ENCODE results near the gene ACP2. TPM values are rescaled to one million over a fixed set of nuclear protein-coding genes. Genes with fewer than 3 reads are reported as not detected.

Gene ACP2
- total RNA-seq, 1 experiment from 2014 or later = 18.7 TPM

DNA sequence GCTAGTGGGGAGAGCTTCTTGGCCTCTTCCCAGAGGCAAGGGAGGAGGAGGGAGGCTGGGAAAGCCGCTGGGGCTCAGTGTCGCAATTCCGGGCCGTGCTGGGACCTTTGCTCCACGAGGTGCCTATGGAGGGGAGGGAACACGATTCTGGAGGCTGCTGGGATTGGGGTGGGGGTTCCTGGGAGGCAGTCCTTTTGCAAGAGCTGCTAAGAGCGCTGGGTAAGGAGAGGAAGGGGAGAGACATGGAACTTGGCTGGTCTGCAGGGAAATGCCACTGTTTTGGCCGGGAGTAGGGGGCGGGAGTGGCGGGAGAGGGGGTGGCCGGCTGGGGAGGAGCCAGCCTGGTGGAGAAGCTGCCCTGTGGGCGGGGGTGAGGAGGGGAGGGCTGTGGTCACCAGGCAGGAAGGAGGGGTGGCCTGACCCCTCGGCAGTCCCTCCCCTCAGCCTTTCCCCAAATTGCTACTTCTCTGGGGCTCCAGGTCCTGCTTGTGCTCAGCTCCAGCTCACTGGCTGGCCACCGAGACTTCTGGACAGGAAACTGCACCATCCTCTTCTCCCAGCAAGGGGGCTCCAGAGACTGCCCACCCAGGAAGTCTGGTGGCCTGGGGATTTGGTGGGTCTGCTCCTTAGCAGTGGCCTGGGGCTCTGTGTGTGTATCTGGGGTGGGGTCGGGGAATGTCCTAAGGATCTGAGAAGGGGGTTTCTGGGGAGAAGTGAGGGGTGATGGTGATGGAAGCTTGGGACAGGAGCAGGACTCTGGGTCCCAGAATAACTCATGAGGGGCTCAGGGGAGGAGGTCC is 9.1 kb upstream of the ACP2 start, which contains the start of gene NR1H3 (continued):
- TF ChIP-seq, protein P1, sequence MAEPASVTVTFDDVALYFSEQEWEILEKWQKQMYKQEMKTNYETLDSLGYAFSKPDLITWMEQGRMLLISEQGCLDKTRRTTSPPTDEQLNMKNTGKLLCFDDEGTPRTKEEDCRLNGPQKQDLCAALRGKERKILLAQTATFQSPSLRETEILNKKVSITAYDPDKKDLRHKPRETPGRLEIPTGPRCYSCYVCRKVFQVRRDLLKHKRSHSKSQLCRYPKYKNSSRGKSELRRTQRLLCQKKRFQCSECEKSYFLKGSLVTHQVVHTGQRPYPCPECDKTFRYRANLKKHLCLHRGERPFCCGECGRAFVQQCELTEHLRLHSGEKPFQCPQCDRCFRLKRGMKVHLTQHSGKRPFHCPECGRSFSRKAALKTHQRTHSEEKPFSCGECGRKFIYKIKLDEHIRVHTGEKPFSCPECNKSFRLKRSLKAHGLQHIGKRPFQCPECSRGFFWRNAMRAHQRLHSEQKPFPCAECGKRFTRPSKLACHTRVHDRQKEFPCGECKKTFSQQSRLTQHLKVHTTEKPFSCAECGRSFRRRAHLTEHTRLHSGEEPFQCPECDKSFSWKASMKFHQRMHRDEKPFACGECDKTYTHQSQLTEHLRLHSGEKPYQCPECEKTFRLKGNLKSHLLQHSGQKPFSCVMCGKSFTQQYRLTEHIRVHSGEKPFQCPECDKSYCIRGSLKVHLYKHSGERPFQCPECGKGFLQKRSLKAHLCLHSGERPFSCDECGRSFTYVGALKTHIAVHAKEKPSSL (CRISPR knock-in tag; conservative IDR thresholded peaks at IDR 0.05) = no peak
- TF ChIP-seq, protein P2, sequence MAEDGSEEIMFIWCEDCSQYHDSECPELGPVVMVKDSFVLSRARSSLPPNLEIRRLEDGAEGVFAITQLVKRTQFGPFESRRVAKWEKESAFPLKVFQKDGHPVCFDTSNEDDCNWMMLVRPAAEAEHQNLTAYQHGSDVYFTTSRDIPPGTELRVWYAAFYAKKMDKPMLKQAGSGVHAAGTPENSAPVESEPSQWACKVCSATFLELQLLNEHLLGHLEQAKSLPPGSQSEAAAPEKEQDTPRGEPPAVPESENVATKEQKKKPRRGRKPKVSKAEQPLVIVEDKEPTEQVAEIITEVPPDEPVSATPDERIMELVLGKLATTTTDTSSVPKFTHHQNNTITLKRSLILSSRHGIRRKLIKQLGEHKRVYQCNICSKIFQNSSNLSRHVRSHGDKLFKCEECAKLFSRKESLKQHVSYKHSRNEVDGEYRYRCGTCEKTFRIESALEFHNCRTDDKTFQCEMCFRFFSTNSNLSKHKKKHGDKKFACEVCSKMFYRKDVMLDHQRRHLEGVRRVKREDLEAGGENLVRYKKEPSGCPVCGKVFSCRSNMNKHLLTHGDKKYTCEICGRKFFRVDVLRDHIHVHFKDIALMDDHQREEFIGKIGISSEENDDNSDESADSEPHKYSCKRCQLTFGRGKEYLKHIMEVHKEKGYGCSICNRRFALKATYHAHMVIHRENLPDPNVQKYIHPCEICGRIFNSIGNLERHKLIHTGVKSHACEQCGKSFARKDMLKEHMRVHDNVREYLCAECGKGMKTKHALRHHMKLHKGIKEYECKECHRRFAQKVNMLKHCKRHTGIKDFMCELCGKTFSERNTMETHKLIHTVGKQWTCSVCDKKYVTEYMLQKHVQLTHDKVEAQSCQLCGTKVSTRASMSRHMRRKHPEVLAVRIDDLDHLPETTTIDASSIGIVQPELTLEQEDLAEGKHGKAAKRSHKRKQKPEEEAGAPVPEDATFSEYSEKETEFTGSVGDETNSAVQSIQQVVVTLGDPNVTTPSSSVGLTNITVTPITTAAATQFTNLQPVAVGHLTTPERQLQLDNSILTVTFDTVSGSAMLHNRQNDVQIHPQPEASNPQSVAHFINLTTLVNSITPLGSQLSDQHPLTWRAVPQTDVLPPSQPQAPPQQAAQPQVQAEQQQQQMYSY (CRISPR knock-in tag; IDR thresholded peaks at IDR 0.05) = no peak
- no peak for TF ChIP-seq RORB (CRISPR knock-in tag; IDR thresholded peaks at IDR 0.05)
- TF ChIP-seq, protein P3, sequence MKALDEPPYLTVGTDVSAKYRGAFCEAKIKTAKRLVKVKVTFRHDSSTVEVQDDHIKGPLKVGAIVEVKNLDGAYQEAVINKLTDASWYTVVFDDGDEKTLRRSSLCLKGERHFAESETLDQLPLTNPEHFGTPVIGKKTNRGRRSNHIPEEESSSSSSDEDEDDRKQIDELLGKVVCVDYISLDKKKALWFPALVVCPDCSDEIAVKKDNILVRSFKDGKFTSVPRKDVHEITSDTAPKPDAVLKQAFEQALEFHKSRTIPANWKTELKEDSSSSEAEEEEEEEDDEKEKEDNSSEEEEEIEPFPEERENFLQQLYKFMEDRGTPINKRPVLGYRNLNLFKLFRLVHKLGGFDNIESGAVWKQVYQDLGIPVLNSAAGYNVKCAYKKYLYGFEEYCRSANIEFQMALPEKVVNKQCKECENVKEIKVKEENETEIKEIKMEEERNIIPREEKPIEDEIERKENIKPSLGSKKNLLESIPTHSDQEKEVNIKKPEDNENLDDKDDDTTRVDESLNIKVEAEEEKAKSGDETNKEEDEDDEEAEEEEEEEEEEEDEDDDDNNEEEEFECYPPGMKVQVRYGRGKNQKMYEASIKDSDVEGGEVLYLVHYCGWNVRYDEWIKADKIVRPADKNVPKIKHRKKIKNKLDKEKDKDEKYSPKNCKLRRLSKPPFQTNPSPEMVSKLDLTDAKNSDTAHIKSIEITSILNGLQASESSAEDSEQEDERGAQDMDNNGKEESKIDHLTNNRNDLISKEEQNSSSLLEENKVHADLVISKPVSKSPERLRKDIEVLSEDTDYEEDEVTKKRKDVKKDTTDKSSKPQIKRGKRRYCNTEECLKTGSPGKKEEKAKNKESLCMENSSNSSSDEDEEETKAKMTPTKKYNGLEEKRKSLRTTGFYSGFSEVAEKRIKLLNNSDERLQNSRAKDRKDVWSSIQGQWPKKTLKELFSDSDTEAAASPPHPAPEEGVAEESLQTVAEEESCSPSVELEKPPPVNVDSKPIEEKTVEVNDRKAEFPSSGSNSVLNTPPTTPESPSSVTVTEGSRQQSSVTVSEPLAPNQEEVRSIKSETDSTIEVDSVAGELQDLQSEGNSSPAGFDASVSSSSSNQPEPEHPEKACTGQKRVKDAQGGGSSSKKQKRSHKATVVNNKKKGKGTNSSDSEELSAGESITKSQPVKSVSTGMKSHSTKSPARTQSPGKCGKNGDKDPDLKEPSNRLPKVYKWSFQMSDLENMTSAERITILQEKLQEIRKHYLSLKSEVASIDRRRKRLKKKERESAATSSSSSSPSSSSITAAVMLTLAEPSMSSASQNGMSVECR (CRISPR knock-in tag; IDR thresholded peaks at IDR 0.05; ENCODE audit: borderline replicate concordance) = no peak
- no peak for TF ChIP-seq ZNF138 (CRISPR knock-in tag; conservative IDR thresholded peaks at IDR 0.05)
- TF ChIP-seq, protein P4, sequence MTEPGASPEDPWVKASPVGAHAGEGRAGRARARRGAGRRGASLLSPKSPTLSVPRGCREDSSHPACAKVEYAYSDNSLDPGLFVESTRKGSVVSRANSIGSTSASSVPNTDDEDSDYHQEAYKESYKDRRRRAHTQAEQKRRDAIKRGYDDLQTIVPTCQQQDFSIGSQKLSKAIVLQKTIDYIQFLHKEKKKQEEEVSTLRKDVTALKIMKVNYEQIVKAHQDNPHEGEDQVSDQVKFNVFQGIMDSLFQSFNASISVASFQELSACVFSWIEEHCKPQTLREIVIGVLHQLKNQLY (CRISPR knock-in tag; IDR thresholded peaks at IDR 0.05) = no peak
- no peak for TF ChIP-seq FOXJ3 (CRISPR knock-in tag; IDR thresholded peaks at IDR 0.05; ENCODE audit: borderline replicate concordance)
- TF ChIP-seq IRF2 (CRISPR knock-in tag; IDR thresholded peaks at IDR 0.05; ENCODE audit: borderline replicate concordance, low read depth) = no peak
- TF ChIP-seq, protein P5, sequence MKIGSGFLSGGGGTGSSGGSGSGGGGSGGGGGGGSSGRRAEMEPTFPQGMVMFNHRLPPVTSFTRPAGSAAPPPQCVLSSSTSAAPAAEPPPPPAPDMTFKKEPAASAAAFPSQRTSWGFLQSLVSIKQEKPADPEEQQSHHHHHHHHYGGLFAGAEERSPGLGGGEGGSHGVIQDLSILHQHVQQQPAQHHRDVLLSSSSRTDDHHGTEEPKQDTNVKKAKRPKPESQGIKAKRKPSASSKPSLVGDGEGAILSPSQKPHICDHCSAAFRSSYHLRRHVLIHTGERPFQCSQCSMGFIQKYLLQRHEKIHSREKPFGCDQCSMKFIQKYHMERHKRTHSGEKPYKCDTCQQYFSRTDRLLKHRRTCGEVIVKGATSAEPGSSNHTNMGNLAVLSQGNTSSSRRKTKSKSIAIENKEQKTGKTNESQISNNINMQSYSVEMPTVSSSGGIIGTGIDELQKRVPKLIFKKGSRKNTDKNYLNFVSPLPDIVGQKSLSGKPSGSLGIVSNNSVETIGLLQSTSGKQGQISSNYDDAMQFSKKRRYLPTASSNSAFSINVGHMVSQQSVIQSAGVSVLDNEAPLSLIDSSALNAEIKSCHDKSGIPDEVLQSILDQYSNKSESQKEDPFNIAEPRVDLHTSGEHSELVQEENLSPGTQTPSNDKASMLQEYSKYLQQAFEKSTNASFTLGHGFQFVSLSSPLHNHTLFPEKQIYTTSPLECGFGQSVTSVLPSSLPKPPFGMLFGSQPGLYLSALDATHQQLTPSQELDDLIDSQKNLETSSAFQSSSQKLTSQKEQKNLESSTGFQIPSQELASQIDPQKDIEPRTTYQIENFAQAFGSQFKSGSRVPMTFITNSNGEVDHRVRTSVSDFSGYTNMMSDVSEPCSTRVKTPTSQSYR (CRISPR knock-in tag; IDR thresholded peaks at IDR 0.05) = no peak
- TF ChIP-seq, protein P6, sequence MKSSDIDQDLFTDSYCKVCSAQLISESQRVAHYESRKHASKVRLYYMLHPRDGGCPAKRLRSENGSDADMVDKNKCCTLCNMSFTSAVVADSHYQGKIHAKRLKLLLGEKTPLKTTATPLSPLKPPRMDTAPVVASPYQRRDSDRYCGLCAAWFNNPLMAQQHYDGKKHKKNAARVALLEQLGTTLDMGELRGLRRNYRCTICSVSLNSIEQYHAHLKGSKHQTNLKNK (CRISPR knock-in tag; IDR thresholded peaks at IDR 0.05) = no peak
- TF ChIP-seq ZBTB21 (CRISPR knock-in tag; IDR thresholded peaks at IDR 0.05; ENCODE audit: borderline replicate concordance) = no peak
- TF ChIP-seq SP1 (CRISPR knock-in tag; conservative IDR thresholded peaks at IDR 0.05) = peak; percentile 59; the same call in 1 of the 2 replicates
- TF ChIP-seq, protein P7, sequence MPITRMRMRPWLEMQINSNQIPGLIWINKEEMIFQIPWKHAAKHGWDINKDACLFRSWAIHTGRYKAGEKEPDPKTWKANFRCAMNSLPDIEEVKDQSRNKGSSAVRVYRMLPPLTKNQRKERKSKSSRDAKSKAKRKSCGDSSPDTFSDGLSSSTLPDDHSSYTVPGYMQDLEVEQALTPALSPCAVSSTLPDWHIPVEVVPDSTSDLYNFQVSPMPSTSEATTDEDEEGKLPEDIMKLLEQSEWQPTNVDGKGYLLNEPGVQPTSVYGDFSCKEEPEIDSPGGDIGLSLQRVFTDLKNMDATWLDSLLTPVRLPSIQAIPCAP (CRISPR knock-in tag; IDR thresholded peaks at IDR 0.05) = no peak
- TF ChIP-seq, protein P8, sequence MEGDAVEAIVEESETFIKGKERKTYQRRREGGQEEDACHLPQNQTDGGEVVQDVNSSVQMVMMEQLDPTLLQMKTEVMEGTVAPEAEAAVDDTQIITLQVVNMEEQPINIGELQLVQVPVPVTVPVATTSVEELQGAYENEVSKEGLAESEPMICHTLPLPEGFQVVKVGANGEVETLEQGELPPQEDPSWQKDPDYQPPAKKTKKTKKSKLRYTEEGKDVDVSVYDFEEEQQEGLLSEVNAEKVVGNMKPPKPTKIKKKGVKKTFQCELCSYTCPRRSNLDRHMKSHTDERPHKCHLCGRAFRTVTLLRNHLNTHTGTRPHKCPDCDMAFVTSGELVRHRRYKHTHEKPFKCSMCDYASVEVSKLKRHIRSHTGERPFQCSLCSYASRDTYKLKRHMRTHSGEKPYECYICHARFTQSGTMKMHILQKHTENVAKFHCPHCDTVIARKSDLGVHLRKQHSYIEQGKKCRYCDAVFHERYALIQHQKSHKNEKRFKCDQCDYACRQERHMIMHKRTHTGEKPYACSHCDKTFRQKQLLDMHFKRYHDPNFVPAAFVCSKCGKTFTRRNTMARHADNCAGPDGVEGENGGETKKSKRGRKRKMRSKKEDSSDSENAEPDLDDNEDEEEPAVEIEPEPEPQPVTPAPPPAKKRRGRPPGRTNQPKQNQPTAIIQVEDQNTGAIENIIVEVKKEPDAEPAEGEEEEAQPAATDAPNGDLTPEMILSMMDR (IDR thresholded peaks at IDR 0.05) = peak; percentile 21; the same call in 1 of the 2 replicates
- TF ChIP-seq, protein P9, sequence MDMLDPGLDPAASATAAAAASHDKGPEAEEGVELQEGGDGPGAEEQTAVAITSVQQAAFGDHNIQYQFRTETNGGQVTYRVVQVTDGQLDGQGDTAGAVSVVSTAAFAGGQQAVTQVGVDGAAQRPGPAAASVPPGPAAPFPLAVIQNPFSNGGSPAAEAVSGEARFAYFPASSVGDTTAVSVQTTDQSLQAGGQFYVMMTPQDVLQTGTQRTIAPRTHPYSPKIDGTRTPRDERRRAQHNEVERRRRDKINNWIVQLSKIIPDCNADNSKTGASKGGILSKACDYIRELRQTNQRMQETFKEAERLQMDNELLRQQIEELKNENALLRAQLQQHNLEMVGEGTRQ (CRISPR knock-in tag; IDR thresholded peaks at IDR 0.05) = no peak
- TF ChIP-seq NFYB (CRISPR knock-in tag; conservative IDR thresholded peaks at IDR 0.05; ENCODE audit: low read depth) = no peak
- TF ChIP-seq HMGA2 (CRISPR knock-in tag; IDR thresholded peaks at IDR 0.05) = no peak
- TF ChIP-seq, protein P10, sequence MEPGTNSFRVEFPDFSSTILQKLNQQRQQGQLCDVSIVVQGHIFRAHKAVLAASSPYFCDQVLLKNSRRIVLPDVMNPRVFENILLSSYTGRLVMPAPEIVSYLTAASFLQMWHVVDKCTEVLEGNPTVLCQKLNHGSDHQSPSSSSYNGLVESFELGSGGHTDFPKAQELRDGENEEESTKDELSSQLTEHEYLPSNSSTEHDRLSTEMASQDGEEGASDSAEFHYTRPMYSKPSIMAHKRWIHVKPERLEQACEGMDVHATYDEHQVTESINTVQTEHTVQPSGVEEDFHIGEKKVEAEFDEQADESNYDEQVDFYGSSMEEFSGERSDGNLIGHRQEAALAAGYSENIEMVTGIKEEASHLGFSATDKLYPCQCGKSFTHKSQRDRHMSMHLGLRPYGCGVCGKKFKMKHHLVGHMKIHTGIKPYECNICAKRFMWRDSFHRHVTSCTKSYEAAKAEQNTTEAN (CRISPR knock-in tag; IDR thresholded peaks at IDR 0.05) = no peak
